ENCODE measurements around the gene RPL31. TPM values are rescaled to one million over a fixed set of nuclear protein-coding genes. Genes with fewer than 3 reads are reported as not detected.
A peak's percentile ranks its signal among the peaks of the same experiment; 100 is the strongest.

RPL31 gene
- total RNA-seq, 2 donors from 2014 or later: 797 to 1,305 TPM

DNA sequence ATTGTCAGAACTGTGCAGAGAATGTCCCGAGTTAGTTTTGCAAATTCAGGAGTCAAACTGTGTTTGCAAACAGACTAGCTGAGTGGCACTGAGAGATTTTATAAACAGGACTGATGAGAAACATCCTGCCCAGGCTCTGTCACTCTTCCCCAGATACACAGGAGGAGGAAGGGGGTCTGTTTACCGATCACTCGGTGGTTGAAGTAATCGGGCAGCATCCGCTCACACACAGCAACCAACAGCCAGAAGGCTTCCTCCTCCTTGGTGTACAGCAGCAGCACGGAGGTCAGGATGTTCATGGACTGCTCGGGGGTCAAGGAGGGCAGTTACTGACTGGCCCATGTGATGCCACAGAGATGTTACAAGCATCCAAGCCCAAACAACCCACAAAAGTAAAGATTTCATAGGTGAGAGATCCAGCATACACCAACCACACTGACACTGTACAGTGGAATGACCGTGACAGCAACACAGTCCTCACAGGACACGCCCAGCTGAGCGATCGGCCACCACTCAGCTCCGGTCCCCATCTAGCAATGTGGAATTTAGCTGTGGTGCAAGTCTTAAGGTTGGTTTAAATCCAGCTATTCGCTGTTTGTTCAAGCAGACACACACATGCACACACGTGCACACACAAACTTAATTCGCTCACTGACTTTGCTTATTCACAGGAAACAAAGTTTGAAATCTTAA is 30.1 kb downstream of the RPL31 start:
- WGBS: 79% methylated on average over 15 of the region's 15 CpGs
- intact Hi-C loops (cut with DNase I): loop anchor here (10.0 kb wide), 1 partner anchor 173 kb away; no protein-coding TSS in a partner anchor
- no peaks in the 10 kb centered on the region for H3K9me3 ChIP-seq
- DNase-seq (ENCODE audit: low spot score): no peak
- H3K4me3 ChIP-seq: no peak overlapping the region
- no peaks in the 10 kb centered on the region for H3K27me3 ChIP-seq (replicated peaks; ENCODE audit: insufficient read depth)
- H3K36me3 ChIP-seq: peaks cover 0 to 5% of the 10 kb centered on the region in 2 donors
- TF ChIP-seq POLR2AphosphoS5 (IDR thresholded peaks at IDR 0.05): no peak
- no peak for TF ChIP-seq POLR2A (IDR thresholded peaks at IDR 0.05)
- TF ChIP-seq, protein P1, sequence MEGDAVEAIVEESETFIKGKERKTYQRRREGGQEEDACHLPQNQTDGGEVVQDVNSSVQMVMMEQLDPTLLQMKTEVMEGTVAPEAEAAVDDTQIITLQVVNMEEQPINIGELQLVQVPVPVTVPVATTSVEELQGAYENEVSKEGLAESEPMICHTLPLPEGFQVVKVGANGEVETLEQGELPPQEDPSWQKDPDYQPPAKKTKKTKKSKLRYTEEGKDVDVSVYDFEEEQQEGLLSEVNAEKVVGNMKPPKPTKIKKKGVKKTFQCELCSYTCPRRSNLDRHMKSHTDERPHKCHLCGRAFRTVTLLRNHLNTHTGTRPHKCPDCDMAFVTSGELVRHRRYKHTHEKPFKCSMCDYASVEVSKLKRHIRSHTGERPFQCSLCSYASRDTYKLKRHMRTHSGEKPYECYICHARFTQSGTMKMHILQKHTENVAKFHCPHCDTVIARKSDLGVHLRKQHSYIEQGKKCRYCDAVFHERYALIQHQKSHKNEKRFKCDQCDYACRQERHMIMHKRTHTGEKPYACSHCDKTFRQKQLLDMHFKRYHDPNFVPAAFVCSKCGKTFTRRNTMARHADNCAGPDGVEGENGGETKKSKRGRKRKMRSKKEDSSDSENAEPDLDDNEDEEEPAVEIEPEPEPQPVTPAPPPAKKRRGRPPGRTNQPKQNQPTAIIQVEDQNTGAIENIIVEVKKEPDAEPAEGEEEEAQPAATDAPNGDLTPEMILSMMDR (IDR thresholded peaks at IDR 0.05): no peak
- no peaks in the 10 kb centered on the region for H3K4me1 ChIP-seq (replicated peaks)
- no peak overlapping the region for H3K27ac ChIP-seq

DNA sequence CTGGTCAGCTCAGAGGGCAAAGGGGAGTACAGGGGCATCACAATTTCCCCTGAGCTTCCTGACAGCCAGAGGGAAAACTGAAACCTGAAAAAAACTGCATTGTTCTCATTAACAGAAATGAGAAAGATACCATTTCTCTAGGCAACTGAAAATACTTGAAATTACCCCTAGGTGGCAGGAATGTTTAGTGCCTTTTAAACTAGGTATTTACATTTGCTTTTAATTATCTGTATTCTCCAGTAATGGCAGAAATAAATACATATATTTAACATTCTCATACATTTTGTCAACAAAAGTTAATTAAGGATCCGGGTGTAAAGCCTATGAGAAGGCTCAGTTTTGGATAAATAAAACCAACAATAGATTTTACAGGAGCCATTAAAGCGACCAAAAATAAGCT is 34.5 kb downstream of the RPL31 start:
- TF ChIP-seq POLR2A (IDR thresholded peaks at IDR 0.05): no peak
- TF ChIP-seq, protein P1 (IDR thresholded peaks at IDR 0.05): peak in 3 of 4 experiments; percentile 56 to 79 (median 66)
- intact Hi-C loops (cut with DNase I): loop anchor here (5.0 to 10.0 kb wide), 2 partner anchors 116 to 168 kb away; partner anchors contain the start of gene TBC1D8
- DNase-seq (ENCODE audit: low spot score): no peak
- no peak overlapping the region for H3K4me3 ChIP-seq
- H3K9me3 ChIP-seq: no peaks in the 10 kb centered on the region
- peaks cover 0 to 5% of the 10 kb centered on the region in 2 donors for H3K36me3 ChIP-seq
- 38% methylated on average over 2 of the region's 2 CpGs for WGBS
- H3K27me3 ChIP-seq (replicated peaks; ENCODE audit: insufficient read depth): no peaks in the 10 kb centered on the region
- no peak overlapping the region for H3K27ac ChIP-seq
- no peaks in the 10 kb centered on the region for H3K4me1 ChIP-seq (replicated peaks)

DNA sequence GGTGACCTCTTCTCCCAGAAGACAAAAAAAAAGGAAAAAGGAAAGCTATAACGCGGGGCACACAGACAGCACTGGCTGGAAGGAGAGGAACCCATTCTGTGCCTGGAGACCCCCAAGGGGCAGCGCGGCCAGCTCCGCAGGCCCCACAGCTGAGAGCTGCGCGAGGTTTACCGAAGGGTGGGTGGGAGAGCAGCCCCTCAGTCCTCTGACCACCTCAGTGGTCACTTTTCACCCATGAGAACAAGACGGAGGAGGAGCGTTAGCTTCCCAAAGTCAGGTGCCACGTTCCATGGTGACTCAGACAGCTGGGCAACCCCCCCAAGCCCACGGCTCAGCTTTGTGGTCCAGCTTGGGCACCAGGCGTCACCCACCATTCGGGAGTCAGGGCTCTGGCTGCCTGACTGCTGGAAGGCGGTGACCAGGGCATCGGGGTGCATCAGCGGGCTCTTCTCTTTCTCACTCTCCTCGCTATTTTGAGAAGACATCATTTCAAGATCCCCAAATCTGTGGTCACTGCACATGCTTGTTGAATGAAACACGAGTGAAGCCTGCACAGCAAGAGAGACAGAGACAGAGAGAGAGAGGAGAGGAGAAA is 35.2 kb downstream of the RPL31 start:
- intact Hi-C loops (cut with DNase I): loop anchor here (5.0 to 10.0 kb wide), 2 partner anchors 115 to 168 kb away; partner anchors contain the start of gene TBC1D8
- no peak for TF ChIP-seq POLR2AphosphoS5 (IDR thresholded peaks at IDR 0.05)
- TF ChIP-seq POLR2A (IDR thresholded peaks at IDR 0.05): no peak
- TF ChIP-seq, protein P1 (IDR thresholded peaks at IDR 0.05): no peak
- Histone ChIP-seq H3K27ac (no peak overlapping the region), H3K36me3 (peaks cover 0 to 5% of the 10 kb centered on the region in 2 donors), H3K27me3 (replicated peaks; ENCODE audit: insufficient read depth) (no peaks in the 10 kb centered on the region), H3K4me3 (no peak overlapping the region), H3K9me3 (no peaks in the 10 kb centered on the region), H3K4me1 (replicated peaks) (no peaks in the 10 kb centered on the region)
- WGBS: 93% methylated on average over 19 of the region's 19 CpGs
- DNase-seq (ENCODE audit: low spot score): no peak

DNA sequence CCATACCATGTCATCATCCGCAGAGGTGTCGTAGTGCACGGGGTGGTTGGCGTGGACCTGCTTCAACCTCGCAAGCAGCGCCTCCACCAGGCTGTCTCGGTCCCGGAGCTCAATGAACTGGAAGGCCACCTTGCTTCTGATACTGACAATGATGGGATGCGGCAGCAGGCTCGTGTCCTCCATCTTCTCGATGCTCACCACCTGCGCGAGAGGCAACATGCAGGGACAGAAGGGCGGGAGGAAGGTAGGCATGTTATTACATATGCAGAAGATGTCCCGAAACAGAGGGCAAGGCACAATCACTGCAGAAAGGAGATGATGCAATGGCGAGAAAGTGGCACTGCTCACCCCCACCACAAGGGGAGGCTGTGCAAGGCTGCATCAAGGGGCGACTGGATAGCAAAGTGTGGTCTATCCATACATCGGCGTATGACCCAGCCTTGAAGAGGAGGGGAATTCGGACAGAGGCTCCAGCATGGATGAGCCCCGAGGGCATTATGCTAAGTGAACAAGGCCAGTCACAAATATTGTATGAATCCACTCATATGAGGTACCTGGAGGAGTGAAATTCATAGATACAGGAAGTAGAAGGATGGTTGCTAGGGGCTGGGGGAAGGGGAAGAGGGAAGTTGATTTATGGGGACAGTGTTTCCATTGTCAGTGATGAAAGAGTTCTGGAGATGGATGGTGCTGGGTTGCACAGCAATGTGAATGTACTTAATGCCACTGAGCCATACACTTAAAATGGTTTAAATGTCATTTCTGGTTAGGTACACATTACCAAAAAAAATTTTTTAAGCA is 36.6 kb downstream of the RPL31 start:
- WGBS: 93% methylated on average over 19 of the region's 21 CpGs
- Histone ChIP-seq H3K27me3 (replicated peaks; ENCODE audit: insufficient read depth) (no peaks in the 10 kb centered on the region), H3K4me3 (no peak overlapping the region), H3K27ac (no peak overlapping the region), H3K36me3 (peaks cover 0 to under 1% of the 10 kb centered on the region in 2 donors), H3K9me3 (no peaks in the 10 kb centered on the region), H3K4me1 (replicated peaks) (no peaks in the 10 kb centered on the region)
- TF ChIP-seq POLR2A (IDR thresholded peaks at IDR 0.05) (no peak), POLR2AphosphoS5 (IDR thresholded peaks at IDR 0.05) (no peak)
- TF ChIP-seq, protein P1 (IDR thresholded peaks at IDR 0.05): peak in 3 of 4 experiments; percentile 29 to 56 (median 45)
- intact Hi-C loops (cut with DNase I): loop anchor here (5.0 to 10.0 kb wide), 2 partner anchors 114 to 166 kb away; partner anchors contain the start of gene TBC1D8
- DNase-seq (ENCODE audit: low spot score): no peak
